HG03060 (cell line): ENCODE measurements around the gene TMEM240.
"Not testable (repeated sequence)": the region's sequence is repeated elsewhere in the genome, so short reads cannot be mapped to it uniquely, and the experiment has no call there.

Source experiments
- ATAC-seq: cut with Tn5 transposase; IDR thresholded peaks from one replicate; pipeline ENCODE4 v1.9.1; 2021; ENCODE audit warnings: low read depth, moderate number of reproducible peaks; ENCODE audit not compliant: unreplicated experiment

The TMEM240 gene

GRCh38 chr1:1505801-1506200, 34.6 kb downstream of the TMEM240 start:
- not testable (repeated sequence) for ATAC-seq

DNA sequence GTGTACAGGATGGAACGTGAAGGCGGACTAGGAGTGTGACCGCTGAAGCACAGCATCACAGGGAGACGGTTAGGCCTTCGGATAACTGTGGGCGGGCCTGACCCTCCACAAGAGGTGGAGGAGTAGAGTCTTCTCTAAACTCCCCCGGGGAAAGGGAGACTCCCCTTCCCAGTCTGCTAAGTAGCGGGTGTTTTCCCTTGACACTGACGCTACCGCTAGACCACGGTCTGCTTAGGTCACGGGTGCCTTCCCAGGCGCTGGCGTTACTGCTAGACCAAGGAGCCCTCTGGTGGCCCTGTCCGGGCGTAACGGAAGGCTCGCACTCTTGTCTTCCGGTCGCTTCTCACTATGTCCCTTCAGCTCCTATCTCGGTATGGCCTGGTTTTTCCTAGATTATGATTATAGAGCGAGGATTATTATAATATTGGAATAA, 35.0 kb downstream of the TMEM240 start:
- ATAC-seq, result not testable (repeated sequence)

DNA sequence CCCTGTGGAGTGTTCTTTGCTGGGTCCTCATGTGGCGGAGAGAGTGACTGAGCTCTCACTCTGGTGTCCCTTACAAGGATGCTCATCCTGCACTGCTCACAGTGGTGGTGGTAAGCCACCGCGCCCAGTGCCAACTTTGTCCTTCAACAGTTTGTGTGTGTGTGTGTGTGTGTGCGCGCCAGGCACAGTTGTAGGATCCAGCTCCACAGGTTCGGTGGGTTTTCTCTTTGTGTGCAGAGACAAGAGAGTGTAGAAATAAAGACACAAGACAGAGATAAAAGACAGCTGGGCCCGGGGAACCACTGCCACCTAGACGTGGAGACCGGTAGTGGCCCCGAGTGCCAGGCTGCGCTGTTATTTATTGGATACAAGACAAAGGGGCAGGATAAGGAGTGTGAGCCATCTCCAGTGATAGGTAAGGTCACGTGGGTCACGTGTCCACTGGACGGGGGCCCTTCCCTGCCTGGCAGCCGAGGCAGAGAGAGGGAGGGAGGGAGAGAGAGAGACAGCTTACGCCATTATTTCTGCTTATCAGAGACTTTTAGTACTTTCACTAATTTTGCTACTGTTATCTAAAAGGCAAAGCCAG, 35.6 kb downstream of the TMEM240 start:
- not testable (repeated sequence) for ATAC-seq

DNA sequence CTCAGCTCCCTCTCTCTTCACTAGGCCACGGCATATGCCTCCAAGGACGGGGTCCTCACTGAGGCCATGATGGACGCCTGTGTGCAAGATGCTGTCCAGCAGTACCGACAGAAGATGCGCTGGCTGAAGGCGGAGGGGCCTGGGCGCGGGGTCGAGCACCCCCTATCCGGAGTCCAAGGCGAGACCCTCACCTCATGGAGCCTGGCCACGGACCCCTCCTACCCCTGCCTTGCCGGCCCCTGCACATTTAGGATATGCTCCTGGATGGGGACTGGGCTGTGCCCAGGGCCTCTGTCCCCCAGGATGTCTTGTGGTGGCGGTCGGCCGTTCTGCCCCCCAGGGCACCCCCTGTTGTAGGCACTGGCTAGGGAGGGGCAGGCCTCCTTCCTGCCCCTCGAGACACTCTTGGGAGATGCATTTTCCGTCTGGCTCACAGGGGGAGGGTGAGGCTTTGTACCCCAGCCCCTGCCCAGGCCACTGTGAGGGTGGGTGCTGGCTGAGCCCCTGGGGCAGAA, 44.9 kb downstream of the TMEM240 start:
- ATAC-seq, result not testable (repeated sequence)

DNA sequence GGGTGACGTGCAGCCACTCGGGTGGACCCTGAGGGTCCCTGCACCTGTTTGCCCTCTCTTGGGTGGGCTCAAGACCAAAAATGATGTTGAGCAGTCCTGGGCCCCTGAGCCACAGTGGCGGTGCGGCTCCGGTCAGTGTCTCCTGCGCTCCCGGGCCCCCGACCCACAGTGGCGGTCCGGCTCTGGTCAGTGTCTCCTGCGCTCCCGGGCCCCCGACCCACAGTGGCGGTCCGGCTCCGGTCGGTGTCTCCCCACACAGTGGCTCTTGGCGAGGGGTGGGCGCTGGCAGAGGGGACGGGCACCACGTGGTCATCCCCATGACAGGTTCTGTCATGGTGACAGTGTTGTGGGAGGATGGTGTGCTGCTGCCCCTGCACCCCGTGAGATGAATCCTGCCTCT, 46.1 kb downstream of the TMEM240 start:
- not testable (repeated sequence) for ATAC-seq

GRCh38 chr1:1491601-1492000, 48.8 kb downstream of the TMEM240 start:
- no peak for ATAC-seq

DNA sequence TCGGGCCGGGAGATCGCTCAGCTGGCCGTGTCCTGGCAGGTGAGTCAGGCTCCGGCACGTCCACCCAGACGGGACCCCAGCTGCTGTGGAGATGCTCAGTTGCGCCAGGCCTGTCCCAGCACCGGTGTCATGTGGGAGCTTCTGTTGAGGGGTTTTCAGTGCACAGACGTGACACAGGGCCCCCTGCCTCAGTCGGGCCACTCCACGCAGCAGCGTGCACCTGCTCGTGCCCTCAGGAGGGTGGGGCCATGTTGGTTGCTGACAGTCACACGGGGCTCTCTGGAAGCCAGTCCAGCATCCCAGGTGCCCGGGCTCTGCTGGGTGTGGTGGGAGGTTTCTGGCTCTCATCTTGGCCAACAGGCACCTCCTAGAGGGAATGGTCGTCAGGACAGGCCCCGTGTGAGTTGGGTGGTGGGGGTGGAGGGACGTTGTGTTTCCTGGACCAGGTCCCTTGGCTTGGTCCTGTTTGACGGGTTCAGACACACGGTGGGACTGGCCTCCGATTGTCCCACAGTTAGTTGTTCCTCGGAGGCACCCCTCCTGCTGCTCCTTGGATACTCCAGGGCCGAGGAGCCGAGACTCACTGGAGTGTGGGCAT, 49.7 kb downstream of the TMEM240 start:
- ATAC-seq, result no peak

GRCh38 chr1:1489861-1490260, 50.6 kb downstream of the TMEM240 start:
- no peak for ATAC-seq

- ATAC-seq, result no peak
These were observed 51.2 kb downstream of the TMEM240 start for GRCh38 chr1:1489231-1489630.

DNA sequence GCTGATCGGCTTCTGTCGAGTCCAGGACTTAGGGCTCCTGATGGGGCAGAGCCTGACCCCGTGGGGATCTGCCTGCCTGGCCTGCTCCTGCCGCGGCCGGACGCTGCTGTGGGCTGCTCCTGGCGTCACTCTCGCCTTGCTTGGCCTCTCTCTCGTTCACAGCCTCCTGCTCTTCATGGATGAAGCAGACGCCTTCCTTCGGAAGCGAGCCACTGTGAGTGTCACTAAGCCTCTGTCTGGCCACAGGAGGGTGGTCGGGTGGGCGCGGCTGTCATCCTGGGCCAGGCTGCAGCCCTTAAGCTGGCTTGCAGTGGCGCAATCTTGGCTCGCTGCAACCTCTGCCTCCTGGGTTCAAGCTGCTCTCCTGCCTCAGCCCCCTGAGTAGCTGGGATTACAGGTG, 52.7 kb downstream of the TMEM240 start:
- no peak for ATAC-seq

DNA sequence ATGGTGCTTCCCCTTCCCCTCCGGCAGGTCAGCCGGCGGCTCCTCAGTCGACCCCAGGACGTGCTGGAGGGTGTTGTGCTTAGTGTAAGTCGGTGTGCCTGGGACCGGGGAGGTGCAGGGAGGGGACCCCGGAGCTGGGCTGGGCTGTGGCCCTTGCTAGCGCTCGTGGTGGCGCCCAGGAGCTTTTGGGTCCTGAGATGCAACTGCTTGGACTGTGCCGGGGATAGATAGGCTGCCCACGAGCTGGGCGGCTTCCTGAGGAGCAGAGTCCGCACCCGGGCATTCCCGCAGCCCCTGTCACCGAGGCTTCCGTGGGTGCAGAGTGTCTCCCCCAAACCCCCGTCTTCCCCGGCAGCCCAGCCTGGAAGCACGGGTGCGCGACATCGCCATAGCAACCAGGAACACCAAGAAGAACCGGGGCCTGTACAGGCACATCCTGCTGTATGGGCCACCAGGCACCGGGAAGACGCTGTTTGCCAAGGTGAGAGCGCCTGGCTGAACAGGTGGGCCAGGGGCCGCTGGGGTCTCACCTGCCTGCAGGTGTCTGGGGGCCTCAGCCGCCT, 54.6 kb downstream of the TMEM240 start:
- not testable (repeated sequence) for ATAC-seq

DNA sequence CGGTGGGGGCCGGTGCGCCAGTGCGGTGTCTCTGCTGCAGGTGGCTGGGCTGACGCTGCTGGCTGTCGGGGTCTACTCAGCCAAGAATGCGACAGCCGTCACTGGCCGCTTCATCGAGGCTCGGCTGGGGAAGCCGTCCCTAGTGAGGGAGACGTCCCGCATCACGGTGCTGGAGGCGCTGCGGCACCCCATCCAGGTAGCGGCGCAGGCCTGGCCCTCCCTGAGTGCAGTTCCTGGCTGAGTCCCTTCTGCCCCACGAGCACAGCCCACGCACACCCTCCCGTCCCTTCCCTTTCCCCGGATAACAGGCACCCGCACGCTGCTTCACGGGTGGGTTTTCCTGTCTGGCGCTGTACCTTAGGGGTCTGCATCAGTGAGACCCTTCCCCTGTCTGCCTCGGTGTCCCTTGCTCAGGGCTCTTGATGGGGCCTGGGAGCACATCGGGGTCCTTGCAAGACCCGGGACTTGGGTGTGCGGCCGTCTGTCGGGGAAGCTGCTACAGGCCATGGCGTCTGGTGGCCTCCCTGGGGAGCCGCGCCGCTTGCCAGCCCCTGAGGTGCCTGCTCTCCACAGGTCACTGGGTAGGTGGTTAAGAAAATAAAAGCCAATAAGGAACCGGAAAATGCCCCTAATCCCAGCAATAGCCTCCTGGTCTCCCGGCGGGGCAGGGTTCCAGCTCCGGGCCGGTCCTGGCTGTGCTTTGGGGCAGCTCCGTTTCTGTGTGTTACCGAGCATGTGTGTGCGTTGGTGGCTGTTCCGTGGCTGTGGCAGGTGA, 55.3 kb downstream of the TMEM240 start:
- ATAC-seq, result not testable (repeated sequence)
